ENCODE measurements around the gene ZNF608. TPM values are rescaled to one million over a fixed set of nuclear protein-coding genes. Genes with fewer than 3 reads are reported as not detected.

ZNF608 gene
- total RNA-seq, 2 experiments from 2014 or later = 22.6 to 58.8 TPM

DNA sequence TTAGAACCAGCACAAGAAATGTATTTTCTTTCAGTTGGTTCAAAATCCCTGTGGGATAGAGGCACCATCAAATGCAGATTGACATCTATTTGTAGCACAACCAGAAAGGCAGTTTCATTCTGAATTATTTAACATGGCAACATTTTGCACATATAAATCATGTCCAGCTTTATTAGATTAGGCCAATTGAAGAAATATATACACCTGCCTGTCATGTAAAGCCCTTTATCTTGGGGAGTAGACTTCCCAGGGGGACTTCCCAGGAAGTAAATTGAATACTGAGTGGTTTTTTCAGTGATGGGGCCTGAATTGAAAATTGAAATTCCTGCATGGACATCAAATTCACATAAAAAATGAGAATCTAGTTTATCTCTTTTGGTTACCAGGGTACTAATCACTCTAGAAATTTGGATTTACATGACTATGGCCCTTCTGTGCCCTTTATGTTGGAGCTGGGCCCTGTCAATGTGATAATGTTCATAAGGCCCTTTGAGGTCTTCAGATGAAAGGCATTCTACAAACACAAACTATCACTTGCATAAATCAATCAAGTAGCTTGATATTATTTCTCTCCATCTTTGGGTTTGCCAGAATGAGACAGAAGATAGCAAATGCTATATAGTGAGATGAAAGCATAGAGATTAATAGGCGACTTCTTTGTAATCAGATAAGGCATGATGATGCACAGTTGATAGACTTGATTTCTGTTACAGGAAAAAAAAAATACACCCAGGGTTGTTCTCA, 26.2 kb upstream of the ZNF608 start:
- TF ChIP-seq EZH2phosphoT487 (IDR thresholded peaks at IDR 0.05; ENCODE audit: borderline replicate concordance, low read depth, low read length) (no peak), CTCF (conservative IDR thresholded peaks at IDR 0.05; ENCODE audit: low read length) (no peak)
- no peak overlapping the region for H3K27ac ChIP-seq (ENCODE audit: low read depth, low read length, poor library complexity, severe bottlenecking)
- H3K9me3 ChIP-seq (ENCODE audit: low read length) = no peaks in the 10 kb centered on the region
- H3K4me2 ChIP-seq (ENCODE audit: low read length) = no peak overlapping the region
- intact Hi-C loops (cut with micrococcal nuclease; ENCODE audit: unreplicated experiment) = no loop called here
- H3K9me2 ChIP-seq (ENCODE audit: insufficient read depth, low read length) = no peaks in the 10 kb centered on the region
- ChIA-PET POLR2A (interaction anchor here (0.5 to 2.7 kb wide), 7 partner anchors 8 to 1067 kb away, joined by 3 to 16 read pairs (median 3); no protein-coding TSS in a partner anchor), CTCF (ENCODE audit: unreplicated experiment) (no interaction called here)
- no peaks in the 10 kb centered on the region for H3K79me2 ChIP-seq (ENCODE audit: insufficient read depth, low read depth, low read length)
- DNase-seq (ENCODE audit: low spot score) = no peak
- H4K20me1 ChIP-seq (ENCODE audit: insufficient read depth, low read length) = no peaks in the 10 kb centered on the region
- no peaks in the 10 kb centered on the region for H3K36me3 ChIP-seq (ENCODE audit: insufficient read depth, low read length)
- BruUV-seq (replicated peaks) = no TSS peak
- H3K4me3 ChIP-seq (ENCODE audit: low read depth, low read length, poor library complexity, severe bottlenecking) = no peak overlapping the region
- H3K4me1 ChIP-seq (ENCODE audit: insufficient read depth, low read length, poor library complexity, severe bottlenecking) = no peaks in the 10 kb centered on the region
- H2AFZ ChIP-seq (ENCODE audit: low read length) = no peak overlapping the region

GRCh38 chr5:124771761-124772160, 25.3 kb upstream of the ZNF608 start:
- CTCF ChIA-PET (ENCODE audit: unreplicated experiment) = no interaction called here
- Histone ChIP-seq H3K79me2 (ENCODE audit: insufficient read depth, low read depth, low read length) (no peaks in the 10 kb centered on the region), H2AFZ (ENCODE audit: low read length) (no peak overlapping the region), H3K9me3 (ENCODE audit: low read length) (no peaks in the 10 kb centered on the region), H3K4me3 (ENCODE audit: low read depth, low read length, poor library complexity, severe bottlenecking) (no peak overlapping the region), H3K27ac (ENCODE audit: low read depth, low read length, poor library complexity, severe bottlenecking) (no peak overlapping the region), H4K20me1 (ENCODE audit: insufficient read depth, low read length) (no peaks in the 10 kb centered on the region), H3K36me3 (ENCODE audit: insufficient read depth, low read length) (no peaks in the 10 kb centered on the region), H3K4me1 (ENCODE audit: insufficient read depth, low read length, poor library complexity, severe bottlenecking) (no peaks in the 10 kb centered on the region), H3K9me2 (ENCODE audit: insufficient read depth, low read length) (no peaks in the 10 kb centered on the region), H3K4me2 (ENCODE audit: low read length) (no peak overlapping the region)
- no TSS peak for BruUV-seq (replicated peaks)
- no peak for DNase-seq (ENCODE audit: low spot score)
- POLR2A ChIA-PET = no interaction called here
- intact Hi-C loops (cut with micrococcal nuclease; ENCODE audit: unreplicated experiment) = no loop called here
- TF ChIP-seq EZH2phosphoT487 (IDR thresholded peaks at IDR 0.05; ENCODE audit: borderline replicate concordance, low read depth, low read length) (no peak), CTCF (conservative IDR thresholded peaks at IDR 0.05; ENCODE audit: low read length) (no peak)

GRCh38 chr5:124764992-124765611, 18.7 kb upstream of the ZNF608 start:
- DNase-seq (ENCODE audit: low spot score) = no peak
- Histone ChIP-seq H3K27ac (ENCODE audit: low read depth, low read length, poor library complexity, severe bottlenecking) (no peak overlapping the region), H3K79me2 (ENCODE audit: insufficient read depth, low read depth, low read length) (no peaks in the 10 kb centered on the region), H2AFZ (ENCODE audit: low read length) (peak overlapping the region; percentile 60), H3K36me3 (ENCODE audit: insufficient read depth, low read length) (no peaks in the 10 kb centered on the region), H3K9me2 (ENCODE audit: insufficient read depth, low read length) (no peaks in the 10 kb centered on the region), H3K4me3 (ENCODE audit: low read depth, low read length, poor library complexity, severe bottlenecking) (no peak overlapping the region), H4K20me1 (ENCODE audit: insufficient read depth, low read length) (no peaks in the 10 kb centered on the region), H3K4me1 (ENCODE audit: insufficient read depth, low read length, poor library complexity, severe bottlenecking) (peaks cover 5% of the 10 kb centered on the region), H3K9me3 (ENCODE audit: low read length) (no peaks in the 10 kb centered on the region), H3K4me2 (ENCODE audit: low read length) (no peak overlapping the region)
- ChIA-PET POLR2A (interaction anchor here (0.7 to 2.2 kb wide), 5 partner anchors 9 to 217 kb away, joined by 4 to 12 read pairs (median 9); no protein-coding TSS in a partner anchor), CTCF (ENCODE audit: unreplicated experiment) (no interaction called here)
- intact Hi-C loops (cut with micrococcal nuclease; ENCODE audit: unreplicated experiment) = no loop called here
- no TSS peak for BruUV-seq (replicated peaks)
- no peak for TF ChIP-seq EZH2phosphoT487 (IDR thresholded peaks at IDR 0.05; ENCODE audit: borderline replicate concordance, low read depth, low read length)
- no peak for TF ChIP-seq CTCF (conservative IDR thresholded peaks at IDR 0.05; ENCODE audit: low read length)
